B cell (primary cell): ENCODE measurements around the gene GLI3. TPM values are rescaled to one million over a fixed set of nuclear protein-coding genes. Genes with fewer than 3 reads are reported as not detected.

Experiments used
- ATAC-seq: fragments of 200-7000 bp; cut with Tn5 transposase; one replicate; pipeline ENCODE4 v1.10.0; 2021; ENCODE audit warnings: low read depth, mild to moderate bottlenecking, moderate number of reproducible peaks, moderate library complexity
- CTCF ChIA-PET: fragments of 350-600 bp; sonication (Branson Sonifier 250); formaldehyde crosslinking; loops from one replicate; lab custom pipeline; 2021; ENCODE audit warnings: antibody characterized with exemption, inconsistent platforms; lab: Charles Lee
- POLR2A ChIA-PET: fragments of 350-600 bp; sonication (Branson Sonifier 250); formaldehyde crosslinking; loops from one replicate; lab custom pipeline; 2021; ENCODE audit warnings: antibody characterized with exemption; lab: Charles Lee
- DNase-seq: peaks from one replicate; pipeline ENCODE4 v3.0.0; 2013
- H2AFZ ChIP-seq: 2 replicates; pipeline ENCODE4 v1.6.1; 2012; ENCODE audit warnings: mild to moderate bottlenecking, low read depth, low read length; ENCODE audit not compliant: insufficient read depth, poor library complexity, severe bottlenecking
- H3K27ac ChIP-seq, 2 donors: 1 replicate in 1 of 2; 2 replicates in 1 of 2; pipeline ENCODE4 v1.5.1; 2012 to 2013; ENCODE audit warnings: low read length in 2 of 2, mild to moderate bottlenecking in 2 of 2, moderate library complexity in 1 of 2
- H3K27me3 ChIP-seq, 4 experiments: fragments of 200-600 bp in 1 of 4; sonication (generic) in 1 of 4; replicated peaks in 1 of 4; 1 replicate in 2 of 4; 2 replicates in 2 of 4; pipeline versions ENCODE4 v1.6.1 to v1.7.0; 2013 to 2016; ENCODE audit warnings: low read length in 3 of 4, mild to moderate bottlenecking in 2 of 4, mixed read lengths in 1 of 4, moderate library complexity in 1 of 4; ENCODE audit not compliant: insufficient read depth in 4 of 4, control insufficient read depth in 3 of 4; ENCODE audit errors: control extremely low read depth in 1 of 4
- H3K36me3 ChIP-seq, 2 experiments: replicated peaks in 1 of 2; 1 replicate in 1 of 2; 2 replicates in 1 of 2; pipeline versions ENCODE4 v1.6.1 to v1.7.1; 2013; ENCODE audit warnings: low read length in 1 of 2; ENCODE audit not compliant: insufficient read depth in 2 of 2, control insufficient read depth in 1 of 2; ENCODE audit errors: control extremely low read depth in 1 of 2, extremely low read depth in 1 of 2
- H3K4me1 ChIP-seq, 2 donors: fragments of 200-600 bp in 1 of 2; sonication (generic) in 1 of 2; 1 replicate in 1 of 2; 2 replicates in 1 of 2; pipeline versions ENCODE4 v1.5.1 to v1.6.1; 2013 to 2017; ENCODE audit warnings: low read length in 2 of 2; ENCODE audit not compliant: control insufficient read depth in 2 of 2, insufficient read depth in 2 of 2
- H3K4me2 ChIP-seq: replicated peaks from 2 replicates; pipeline ENCODE3; 2012; ENCODE audit warnings: mild to moderate bottlenecking, low read depth, low read length; ENCODE audit not compliant: poor library complexity, severe bottlenecking
- H3K4me3 ChIP-seq, 5 experiments: fragments of 200-600 bp in 1 of 5; sonication (generic) in 1 of 5; 1 replicate in 3 of 5; 2 replicates in 2 of 5; pipeline versions ENCODE4 v1.5.1 to v1.7.0; 2011 to 2016; ENCODE audit warnings: low read length in 4 of 5, mild to moderate bottlenecking in 4 of 5, low read depth in 2 of 5, control low read depth in 1 of 5, moderate library complexity in 1 of 5; ENCODE audit not compliant: insufficient read depth in 1 of 5; ENCODE audit errors: control extremely low read depth in 1 of 5, extremely low read depth in 1 of 5
- H3K79me2 ChIP-seq: fragments of 200-600 bp; sonication (generic); one replicate; pipeline ENCODE4 v1.6.0; 2016; ENCODE audit warnings: low read length; ENCODE audit not compliant: control insufficient read depth, insufficient read depth
- H3K9ac ChIP-seq: fragments of 200-600 bp; sonication (generic); 2 replicates; pipeline ENCODE4 v1.6.1; 2017; ENCODE audit warnings: mild to moderate bottlenecking, low read length, moderate library complexity
- H3K9me3 ChIP-seq, 3 donors: one replicate each; pipeline versions ENCODE4 v1.6.1 to v1.7.1; 2013; ENCODE audit warnings: low read length in 2 of 3; ENCODE audit not compliant: control insufficient read depth in 2 of 3, insufficient read depth in 1 of 3; ENCODE audit errors: control extremely low read depth in 1 of 3
- H4K20me1 ChIP-seq: 2 replicates; pipeline ENCODE4 v1.6.0; 2012; ENCODE audit warnings: mild to moderate bottlenecking, low read length; ENCODE audit not compliant: insufficient read depth, control insufficient read depth, poor library complexity, severe bottlenecking
- H3K27ac Mint-ChIP-seq: one replicate; pipeline ENCODE4 v1.8.0; 2021; ENCODE audit warnings: mixed read lengths
- H3K27me3 Mint-ChIP-seq: one replicate; pipeline ENCODE4 v1.8.0; 2021; ENCODE audit warnings: mixed read lengths
- H3K4me1 Mint-ChIP-seq: one replicate; pipeline ENCODE4 v1.8.0; 2021; ENCODE audit warnings: mixed read lengths
- H3K4me3 Mint-ChIP-seq: one replicate; pipeline ENCODE4 v1.8.0; 2021; ENCODE audit warnings: mixed read lengths
- H3K9me3 Mint-ChIP-seq: one replicate; pipeline ENCODE4 v1.8.0; 2022; ENCODE audit warnings: mixed read lengths; ENCODE audit not compliant: insufficient read depth
- EZH2 ChIP-seq: IDR thresholded peaks from 2 replicates; pipeline ENCODE4 v1.6.1; 2012; ENCODE audit warnings: borderline replicate concordance, low read depth, mild to moderate bottlenecking, moderate library complexity, low read length; ENCODE audit not compliant: insufficient read depth, poor library complexity, severe bottlenecking
- WGBS: methylation state at CpG from one replicate; pipeline ENCODE4 v1.1.5; 2013; ENCODE audit warnings: missing lambda C conversion rate; ENCODE audit not compliant: insufficient coverage; 5-methylcytosine and 5-hydroxymethylcytosine counted together
- intact Hi-C: fragments of 100-400 bp; cut with micrococcal nuclease; formaldehyde crosslinking; loops from one replicate; pipeline ENCODE4 v1.10.0; 2022
- polyA plus RNA-seq: library from polyadenylated mRNA; depleted of rRNA; stranded (reverse); fragments of >200 nt; gene quantifications from 2 replicates; pipeline ENCODE4 v1.2.3, GENCODE V29; 2012
- total RNA-seq, 2 donors: library from RNA; stranded (reverse); fragments of 120-200 nt in 1 of 2; gene quantifications; 1 replicate in 1 of 2; 2 replicates in 1 of 2; pipeline versions ENCODE4 v1.2.3 to v1.2.4, GENCODE V29; 2013 to 2022
- TF ChIP-seq, protein P1 (sequence below): fragments of 200-600 bp; IDR thresholded peaks from one replicate; pipeline ENCODE4 v1.8.0; 2022; ENCODE audit warnings: antibody characterized with exemption, mild to moderate bottlenecking

Gene GLI3
- total and polyA plus RNA-seq, 2 donors (not counting 1 experiment from before 2014, with no cell fraction given), result not detected

DNA sequence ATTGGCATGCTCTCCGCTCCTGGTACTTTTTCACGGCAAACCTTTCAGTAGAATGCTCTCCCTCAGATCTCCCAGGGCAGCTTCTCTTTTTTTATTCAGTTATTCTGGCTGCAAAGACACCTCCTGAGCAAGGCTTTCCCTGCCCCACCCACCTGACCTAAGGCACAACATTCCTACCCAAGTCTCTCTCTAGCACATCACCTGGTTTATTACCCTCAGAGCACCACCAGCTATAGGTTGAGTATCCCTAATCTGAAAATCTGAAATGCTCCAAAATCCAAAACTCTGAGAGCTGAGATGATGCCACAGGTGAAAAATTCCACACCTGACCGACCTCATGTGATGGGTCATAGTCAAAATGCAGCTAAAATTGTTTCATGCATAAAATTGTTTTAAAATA lies 99.6 kb downstream of the GLI3 start:
- H3K27ac Mint-ChIP-seq, result no peak overlapping the region

DNA sequence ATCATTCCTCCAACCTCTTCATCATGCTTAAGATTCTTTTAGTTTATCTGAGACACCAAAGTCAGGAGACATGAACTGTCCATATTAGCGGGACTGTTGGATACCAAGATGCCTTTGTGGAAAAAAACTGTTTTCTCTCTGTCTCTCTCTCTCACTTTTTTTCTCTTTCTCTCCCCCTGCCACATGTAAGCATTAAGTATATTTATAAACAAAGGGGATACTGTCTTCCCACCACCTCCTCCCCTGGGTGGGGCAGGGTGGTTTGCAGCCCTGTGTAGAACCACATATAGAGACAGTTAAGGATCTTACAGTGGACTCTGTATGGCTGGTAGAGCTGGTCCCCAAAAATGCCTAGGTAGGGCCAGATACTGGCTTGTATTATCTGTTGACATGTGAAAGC lies 101.3 kb downstream of the GLI3 start:
- Mint-ChIP-seq H3K9me3 (no peaks in the 10 kb centered on the region), H3K27ac (no peak overlapping the region)

More for the DNA sequence above, 99.6 kb downstream of the GLI3 start:
- Histone ChIP-seq H3K4me3 (no peak overlapping the region), H3K79me2 (no peaks in the 10 kb centered on the region), H3K4me1 (no peaks in the 10 kb centered on the region), H3K9ac (no peak overlapping the region), H3K36me3 (no peaks in the 10 kb centered on the region), H3K27ac (no peak overlapping the region), H4K20me1 (no peaks in the 10 kb centered on the region), H3K4me2 (no peak overlapping the region), H2AFZ (no peak overlapping the region), H3K27me3 (peaks cover 0 to 3% (median 1%) of the 10 kb centered on the region in 4 experiments), H3K9me3 (no peaks in the 10 kb centered on the region)
- Mint-ChIP-seq H3K4me1 (no peaks in the 10 kb centered on the region), H3K4me3 (no peak overlapping the region), H3K9me3 (no peaks in the 10 kb centered on the region), H3K27me3 (peaks cover 23% of the 10 kb centered on the region)
- ATAC-seq (no peak), DNase-seq (no peak)
- TF ChIP-seq, protein P1, sequence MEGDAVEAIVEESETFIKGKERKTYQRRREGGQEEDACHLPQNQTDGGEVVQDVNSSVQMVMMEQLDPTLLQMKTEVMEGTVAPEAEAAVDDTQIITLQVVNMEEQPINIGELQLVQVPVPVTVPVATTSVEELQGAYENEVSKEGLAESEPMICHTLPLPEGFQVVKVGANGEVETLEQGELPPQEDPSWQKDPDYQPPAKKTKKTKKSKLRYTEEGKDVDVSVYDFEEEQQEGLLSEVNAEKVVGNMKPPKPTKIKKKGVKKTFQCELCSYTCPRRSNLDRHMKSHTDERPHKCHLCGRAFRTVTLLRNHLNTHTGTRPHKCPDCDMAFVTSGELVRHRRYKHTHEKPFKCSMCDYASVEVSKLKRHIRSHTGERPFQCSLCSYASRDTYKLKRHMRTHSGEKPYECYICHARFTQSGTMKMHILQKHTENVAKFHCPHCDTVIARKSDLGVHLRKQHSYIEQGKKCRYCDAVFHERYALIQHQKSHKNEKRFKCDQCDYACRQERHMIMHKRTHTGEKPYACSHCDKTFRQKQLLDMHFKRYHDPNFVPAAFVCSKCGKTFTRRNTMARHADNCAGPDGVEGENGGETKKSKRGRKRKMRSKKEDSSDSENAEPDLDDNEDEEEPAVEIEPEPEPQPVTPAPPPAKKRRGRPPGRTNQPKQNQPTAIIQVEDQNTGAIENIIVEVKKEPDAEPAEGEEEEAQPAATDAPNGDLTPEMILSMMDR, result no peak
- no peak for TF ChIP-seq EZH2
- WGBS, result 90% methylated on average over 2 of the region's 3 CpGs
- CTCF ChIA-PET, result no interaction called here
- POLR2A ChIA-PET, result no interaction called here
- intact Hi-C loops, result no loop called here

More for the DNA sequence above, 101.3 kb downstream of the GLI3 start:
- CTCF ChIA-PET, result no interaction called here
- H3K4me3 Mint-ChIP-seq, result no peak overlapping the region
- no peak overlapping the region for H3K9ac ChIP-seq
- peaks cover 22% of the 10 kb centered on the region for H3K27me3 Mint-ChIP-seq
- H3K27me3 ChIP-seq, result peaks cover 0 to 3% (median 1%) of the 10 kb centered on the region in 4 experiments
- no peak overlapping the region for H3K4me3 ChIP-seq
- WGBS, result no CpG with 5 or more reads among the region's 1 CpG
- H3K9me3 ChIP-seq, result no peaks in the 10 kb centered on the region
- no peak overlapping the region for H2AFZ ChIP-seq
- H3K4me1 ChIP-seq, result no peaks in the 10 kb centered on the region
- no peak for DNase-seq
- H3K79me2 ChIP-seq, result no peaks in the 10 kb centered on the region
- H3K27ac ChIP-seq, result no peak overlapping the region
- ATAC-seq, result no peak
- H4K20me1 ChIP-seq, result no peaks in the 10 kb centered on the region
- no peak overlapping the region for H3K4me2 ChIP-seq
- no peaks in the 10 kb centered on the region for H3K4me1 Mint-ChIP-seq
- H3K36me3 ChIP-seq, result no peaks in the 10 kb centered on the region
- intact Hi-C loops, result no loop called here
- no peak for TF ChIP-seq EZH2
- TF ChIP-seq, protein P1, result no peak
- POLR2A ChIA-PET, result no interaction called here
